Panc1 (cell line): ENCODE data around the gene QPCT. TPM values are rescaled to one million over a fixed set of nuclear protein-coding genes. Genes with fewer than 3 reads are reported as not detected.

Experiments
- ATAC-seq: fragments of 200-7000 bp; cut with Tn5 transposase; 2 replicates; pipeline ENCODE4 v1.9.1; 2020; ENCODE audit warnings: mild to moderate bottlenecking, moderate library complexity
- BruUV-seq: library from RNA; stranded (reverse); fragments of 400-500 nt; replicated peaks from 2 replicates; lab custom pipeline; 2021; lab: Mats Ljungman, UMichigan
- CTCF ChIA-PET: fragments of 300-600 bp; sonication (Branson Sonifier 250); formaldehyde crosslinking; loops from one replicate; lab custom pipeline; 2022; ENCODE audit warnings: antibody characterized with exemption; lab: Charles Lee
- POLR2A ChIA-PET: fragments of 300-600 bp; sonication (Branson Sonifier 250); formaldehyde crosslinking; loops from one replicate; lab custom pipeline; 2022; ENCODE audit warnings: antibody characterized with exemption; lab: Charles Lee
- DNase-seq: peaks from one replicate; pipeline ENCODE4 v3.0.0-alpha.2; 2010; ENCODE audit warnings: low read depth, low spot score
- H3K27ac ChIP-seq: 2 replicates; pipeline ENCODE4 v1.5.1; 2011; ENCODE audit warnings: mild to moderate bottlenecking, low read length, inconsistent platforms
- H3K27me3 ChIP-seq: fragments of 200-500 bp; sonication (Bioruptor generic); 2 replicates; pipeline ENCODE4 v1.6.0; 2014; ENCODE audit warnings: low read length, inconsistent platforms; ENCODE audit not compliant: control insufficient read depth, insufficient read depth
- H3K36me3 ChIP-seq: fragments of 200-500 bp; sonication (Bioruptor generic); 2 replicates; pipeline ENCODE4 v1.5.1; 2014; ENCODE audit warnings: inconsistent platforms, mild to moderate bottlenecking, low read length, moderate library complexity; ENCODE audit not compliant: control insufficient read depth, insufficient read depth
- H3K4me1 ChIP-seq: 2 replicates; pipeline ENCODE4 v1.5.1; 2011; ENCODE audit warnings: inconsistent platforms, mild to moderate bottlenecking, low read length, moderate library complexity; ENCODE audit not compliant: control insufficient read depth, insufficient read depth
- H3K4me3 ChIP-seq, 2 experiments: 2 replicates each; pipeline ENCODE4 v1.5.1; 2011 to 2012; ENCODE audit warnings: low read depth in 2 of 2, low read length in 2 of 2, mild to moderate bottlenecking in 2 of 2, inconsistent platforms in 1 of 2, moderate library complexity in 1 of 2
- H3K9me3 ChIP-seq: fragments of 200-500 bp; sonication (Bioruptor generic); 2 replicates; pipeline ENCODE4 v1.5.1; 2014; ENCODE audit warnings: low read depth, mild to moderate bottlenecking, inconsistent platforms, low read length, moderate library complexity; ENCODE audit not compliant: control insufficient read depth, insufficient read depth
- CTCF ChIP-seq: fragments of 450-650 bp; IDR thresholded peaks from 2 replicates; pipeline ENCODE4 v1.5.1; 2017; ENCODE audit warnings: mild to moderate bottlenecking
- POLR2AphosphoS5 ChIP-seq: IDR thresholded peaks from 2 replicates; pipeline ENCODE4 v1.6.1; 2012; ENCODE audit warnings: mild to moderate bottlenecking, low read depth, low read length, moderate library complexity
- REST ChIP-seq, 2 experiments: IDR thresholded peaks; 2 replicates each; pipeline ENCODE4 v1.6.1; 2011 to 2012; ENCODE audit warnings: low read depth in 2 of 2, control low read depth in 1 of 2, low read length in 1 of 2, mild to moderate bottlenecking in 1 of 2, moderate library complexity in 1 of 2; ENCODE audit not compliant: insufficient read depth in 1 of 2
- SIN3A ChIP-seq: IDR thresholded peaks from 2 replicates; pipeline ENCODE4 v1.6.1; 2012; ENCODE audit warnings: low read depth, mild to moderate bottlenecking, low read length, moderate library complexity, borderline replicate concordance; ENCODE audit not compliant: insufficient read depth
- TCF7L2 ChIP-seq: IDR thresholded peaks from 2 replicates; pipeline ENCODE4 v1.6.1; 2011; ENCODE audit warnings: mild to moderate bottlenecking, low read depth, low read length, inconsistent platforms
- in situ Hi-C: cut with HindIII; loops from 2 replicates; pipeline ENCODE4 v1.10.0; 2016; ENCODE audit warnings: low sequenced_read_pairs, low pct_unique_long_range_greater_than_20kb
- intact Hi-C: fragments of 100-400 bp; cut with micrococcal nuclease; formaldehyde crosslinking; loops from one replicate; pipeline ENCODE4 v1.10.0; 2022; ENCODE audit not compliant: unreplicated experiment
- total RNA-seq: library from RNA; stranded (reverse); gene quantifications from one replicate; pipeline ENCODE4 v1.2.1, GENCODE V29; 2021; ENCODE audit not compliant: unreplicated experiment

The QPCT gene
- total RNA-seq, 1 experiment from 2014 or later: 2.3 TPM

- Histone ChIP-seq H3K4me1 (no peaks in the 10 kb centered on the region), H3K4me3 (no peak overlapping the region), H3K27me3 (no peaks in the 10 kb centered on the region), H3K27ac (no peak overlapping the region), H3K36me3 (no peaks in the 10 kb centered on the region), H3K9me3 (no peaks in the 10 kb centered on the region)
- BruUV-seq: no TSS peak
- DNase-seq (no peak), ATAC-seq (no peak)
- intact Hi-C loops: no loop called here
- in situ Hi-C loops: no loop called here
- TF ChIP-seq TCF7L2: no peak
- no peak for TF ChIP-seq POLR2AphosphoS5
- TF ChIP-seq SIN3A: no peak
- TF ChIP-seq REST (IDR thresholded peaks at IDR 0.05; ENCODE audit: insufficient read depth in 1 of 2, low read depth in 2 of 2, low read length in 1 of 2): no peak
- no peak for TF ChIP-seq CTCF
- POLR2A ChIA-PET: no interaction called here
- CTCF ChIA-PET: no interaction called here
Observed at GRCh38 chr2:37366773-37367172, 22.3 kb downstream of the QPCT start.

- no TSS peak for BruUV-seq
- ATAC-seq: no peak
- ChIA-PET CTCF (no interaction called here), POLR2A (no interaction called here)
- in situ Hi-C loops: no loop called here
- H3K4me3 ChIP-seq: no peak overlapping the region
- no peak for DNase-seq
- no peak overlapping the region for H3K27ac ChIP-seq
- H3K27me3 ChIP-seq: no peaks in the 10 kb centered on the region
- H3K9me3 ChIP-seq: no peaks in the 10 kb centered on the region
- H3K4me1 ChIP-seq: no peaks in the 10 kb centered on the region
- no peaks in the 10 kb centered on the region for H3K36me3 ChIP-seq
- TF ChIP-seq REST (IDR thresholded peaks at IDR 0.05; ENCODE audit: insufficient read depth in 1 of 2, low read depth in 2 of 2, low read length in 1 of 2): no peak
- no peak for TF ChIP-seq CTCF
- TF ChIP-seq SIN3A: no peak
- TF ChIP-seq POLR2AphosphoS5: no peak
- no peak for TF ChIP-seq TCF7L2
- intact Hi-C loops: no loop called here
Observed at GRCh38 chr2:37367310-37367709, 22.9 kb downstream of the QPCT start.
